ENCODE results near the gene HSPA1A. TPM values are rescaled to one million over a fixed set of nuclear protein-coding genes. Genes with fewer than 3 reads are reported as not detected.
A peak's percentile ranks its signal among the peaks of the same experiment; 100 is the strongest.

HSPA1A gene
- polyA plus RNA-seq (2012; ENCODE audit: missing spikeins) = 8.1 TPM

DNA sequence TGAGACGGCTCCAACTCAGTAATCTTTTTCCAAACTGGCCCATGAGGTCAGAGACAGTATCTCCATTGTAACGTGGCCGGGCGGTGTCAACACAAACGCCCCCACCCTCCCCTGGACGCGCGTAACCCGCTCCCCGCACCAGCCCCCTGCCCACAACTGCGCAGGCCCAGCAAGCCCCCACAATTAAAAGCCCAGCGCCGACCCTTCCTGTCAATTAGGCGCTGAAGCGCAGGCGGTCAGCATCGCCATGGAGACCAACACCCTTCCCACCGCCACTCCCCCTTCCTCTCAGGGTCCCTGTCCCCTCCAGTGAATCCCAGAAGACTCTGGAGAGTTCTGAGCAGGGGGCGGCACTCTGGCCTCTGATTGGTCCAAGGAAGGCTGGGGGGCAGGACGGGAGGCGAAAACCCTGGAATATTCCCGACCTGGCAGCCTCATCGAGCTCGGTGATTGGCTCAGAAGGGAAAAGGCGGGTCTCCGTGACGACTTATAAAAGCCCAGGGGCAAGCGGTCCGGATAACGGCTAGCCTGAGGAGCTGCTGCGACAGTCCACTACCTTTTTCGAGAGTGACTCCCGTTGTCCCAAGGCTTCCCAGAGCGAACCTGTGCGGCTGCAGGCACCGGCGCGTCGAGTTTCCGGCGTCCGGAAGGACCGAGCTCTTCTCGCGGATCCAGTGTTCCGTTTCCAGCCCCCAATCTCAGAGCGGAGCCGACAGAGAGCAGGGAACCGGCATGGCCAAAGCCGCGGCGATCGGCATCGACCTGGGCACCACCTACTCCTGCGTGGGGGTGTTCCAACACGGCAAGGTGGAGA, at the start of gene HSPA1A, which contains the start of gene HSPA1L:
HSPA1A (plus strand) TSS at position 519 of the 814 bp plus-strand sequence; CDS start at position 733, 214 bp downstream.
HSPA1L (minus strand) TSS at position 259 of the 814 bp plus-strand sequence. CDS start 3,311 bp downstream, outside the sequence.
- peak; percentile 5 for FAIRE-seq
- TF ChIP-seq TAF1 (IDR thresholded peaks at IDR 0.05; ENCODE audit: borderline replicate concordance, low read depth, low read length) (no peak), POLR2A (IDR thresholded peaks at IDR 0.05; ENCODE audit: low read depth, low read length) (peak; percentile 78), POLR2AphosphoS5 (IDR thresholded peaks at IDR 0.05; ENCODE audit: low read depth, low read length) (peak; percentile 46)
- DNase-seq (ENCODE audit: insufficient read length) = peak; percentile 57

DNA sequence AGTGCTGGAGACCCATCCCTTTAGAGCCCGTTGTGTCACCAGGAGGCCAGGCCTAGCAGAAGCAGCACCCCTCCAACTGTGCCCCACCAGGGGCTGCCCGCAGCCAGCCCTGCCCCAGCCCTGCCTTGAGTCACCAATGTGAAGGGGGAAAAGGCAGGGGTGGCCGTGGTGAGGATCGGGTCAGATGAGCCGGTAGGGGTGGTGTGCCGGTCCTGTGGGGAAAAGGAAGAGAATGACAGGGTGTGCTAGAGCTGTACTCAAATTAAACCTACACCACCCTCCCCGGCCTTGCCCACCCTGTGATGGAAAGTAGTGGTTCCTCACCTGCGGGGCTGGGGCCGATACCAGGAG, 49.8 kb upstream of the HSPA1A start:
- no peak for FAIRE-seq
- no peak for DNase-seq (ENCODE audit: insufficient read length)
- TF ChIP-seq TAF1 (IDR thresholded peaks at IDR 0.05; ENCODE audit: borderline replicate concordance, low read depth, low read length) (no peak), POLR2AphosphoS5 (IDR thresholded peaks at IDR 0.05; ENCODE audit: low read depth, low read length) (no peak), POLR2A (IDR thresholded peaks at IDR 0.05; ENCODE audit: low read depth, low read length) (no peak)

DNA sequence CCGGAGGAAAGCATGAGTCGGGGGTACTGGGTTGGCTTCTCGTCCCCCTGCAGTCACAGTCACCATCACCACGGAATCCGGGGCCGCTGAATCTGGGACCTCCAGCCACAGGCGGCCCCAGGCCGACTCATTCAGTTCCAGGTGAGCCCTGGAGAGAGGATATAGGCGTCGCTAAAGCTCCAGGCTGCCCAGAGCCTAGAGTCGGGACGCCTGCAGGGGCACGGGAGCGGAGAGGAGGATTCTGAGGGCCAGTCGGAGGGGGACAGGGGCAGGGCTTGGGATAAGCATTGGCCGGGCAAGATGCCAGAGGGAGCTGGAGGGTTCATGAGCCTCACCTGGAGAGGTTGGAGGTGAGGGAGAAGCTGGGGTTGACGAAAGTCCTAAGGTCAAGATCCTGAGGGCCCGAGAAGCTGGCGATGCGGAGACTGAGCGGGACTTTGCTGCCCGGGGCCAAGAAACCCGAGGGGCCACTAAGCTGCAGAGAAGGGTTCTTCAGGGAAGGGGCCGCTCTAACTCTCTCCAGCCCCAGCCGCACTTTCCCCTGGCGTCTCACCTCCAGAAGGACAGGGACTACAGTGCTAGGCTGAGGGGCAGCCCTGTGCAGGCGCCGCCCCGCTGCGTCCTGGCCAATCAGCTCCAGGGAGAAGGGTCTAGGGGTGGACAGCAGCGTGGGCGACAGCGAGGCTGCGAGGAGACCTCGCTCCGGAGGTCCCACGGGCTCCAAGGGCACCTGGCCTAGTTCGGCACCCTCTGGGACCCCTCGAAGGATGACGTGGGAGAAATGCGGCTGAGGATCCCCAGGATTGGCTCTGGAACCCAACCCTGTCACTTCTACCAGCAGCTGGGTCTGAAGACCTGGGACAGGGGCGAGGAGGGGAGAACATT, 49.2 kb upstream of the HSPA1A start:
- TF ChIP-seq POLR2AphosphoS5 (IDR thresholded peaks at IDR 0.05; ENCODE audit: low read depth, low read length) (no peak), TAF1 (IDR thresholded peaks at IDR 0.05; ENCODE audit: borderline replicate concordance, low read depth, low read length) (no peak), POLR2A (IDR thresholded peaks at IDR 0.05; ENCODE audit: low read depth, low read length) (no peak)
- DNase-seq (ENCODE audit: insufficient read length) (no peak), FAIRE-seq (no peak)

DNA sequence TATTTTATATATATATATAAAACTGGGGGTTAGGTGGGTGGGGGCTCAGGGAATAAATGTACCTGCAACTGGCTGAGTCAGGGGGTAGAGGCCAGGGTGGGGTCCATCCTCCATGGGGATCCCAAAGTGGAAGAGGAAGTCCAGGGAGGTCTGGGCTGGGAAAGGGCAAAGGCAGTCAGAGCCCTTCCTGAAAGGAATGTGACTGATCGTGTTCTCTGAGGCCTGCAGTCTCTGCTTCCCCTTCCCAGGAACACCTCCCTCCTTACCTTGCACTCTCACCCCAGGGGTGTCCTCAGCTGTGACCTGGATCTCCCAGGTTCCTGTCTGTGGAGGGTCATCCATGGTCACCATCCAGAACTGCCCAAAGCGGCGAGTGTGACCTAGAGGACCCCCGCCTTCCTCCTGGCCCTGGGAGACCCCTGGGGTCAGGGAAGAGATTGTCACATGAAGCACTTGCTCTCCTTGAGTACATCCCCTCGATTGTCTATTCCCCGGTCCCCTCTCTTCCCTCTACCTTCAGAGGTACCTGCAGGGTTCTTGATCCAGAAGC, 48.2 kb upstream of the HSPA1A start:
- FAIRE-seq (no peak), DNase-seq (ENCODE audit: insufficient read length) (no peak)
- TF ChIP-seq POLR2A (IDR thresholded peaks at IDR 0.05; ENCODE audit: low read depth, low read length) (no peak), TAF1 (IDR thresholded peaks at IDR 0.05; ENCODE audit: borderline replicate concordance, low read depth, low read length) (no peak)

DNA sequence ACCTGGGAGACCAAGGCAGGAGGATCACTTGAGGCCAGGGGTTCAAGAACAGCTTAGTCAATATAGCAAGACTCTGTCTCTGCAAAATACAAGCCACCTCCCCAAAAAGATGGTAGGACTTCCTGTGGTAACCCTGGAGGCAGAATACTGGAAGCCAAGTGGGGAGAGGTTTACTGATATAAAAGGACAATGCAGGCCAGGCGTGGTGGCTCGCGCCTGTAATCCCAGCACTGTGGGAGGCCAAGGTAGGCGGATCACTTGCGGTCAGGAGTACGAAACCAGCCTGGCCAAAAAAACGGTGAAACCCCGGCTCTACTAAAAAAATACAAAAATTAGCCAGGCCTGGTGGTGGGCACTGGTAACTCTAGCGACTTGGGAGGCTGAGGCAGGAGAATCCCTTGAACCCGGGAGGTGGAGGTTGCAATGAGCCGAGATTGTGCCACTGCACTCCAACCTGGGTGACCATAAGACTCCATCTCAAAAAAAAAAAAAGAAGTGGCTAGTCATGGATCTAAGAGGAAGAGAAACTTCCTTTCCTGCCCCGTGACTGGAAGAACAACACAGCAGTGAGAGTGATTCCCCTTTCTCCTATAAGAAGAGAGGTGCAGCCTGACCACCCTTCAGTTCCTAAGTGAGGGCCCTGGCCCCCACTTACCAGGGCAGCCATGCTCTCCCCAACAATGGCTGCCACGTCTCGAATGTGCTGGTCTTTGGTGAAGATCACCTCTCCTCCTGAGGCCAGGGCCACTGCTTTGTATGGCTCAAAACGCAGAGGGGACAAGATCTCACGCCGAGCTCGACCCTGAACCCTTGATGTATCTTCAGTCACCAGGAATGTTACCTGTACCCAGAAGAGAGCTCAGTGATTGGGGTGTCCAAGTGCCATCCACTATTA, 46.7 kb upstream of the HSPA1A start:
- no peak for TF ChIP-seq POLR2AphosphoS5 (IDR thresholded peaks at IDR 0.05; ENCODE audit: low read depth, low read length)
- no peak for TF ChIP-seq POLR2A (IDR thresholded peaks at IDR 0.05; ENCODE audit: low read depth, low read length)
- TF ChIP-seq TAF1 (IDR thresholded peaks at IDR 0.05; ENCODE audit: borderline replicate concordance, low read depth, low read length) = no peak
- FAIRE-seq = no peak
- no peak for DNase-seq (ENCODE audit: insufficient read length)

DNA sequence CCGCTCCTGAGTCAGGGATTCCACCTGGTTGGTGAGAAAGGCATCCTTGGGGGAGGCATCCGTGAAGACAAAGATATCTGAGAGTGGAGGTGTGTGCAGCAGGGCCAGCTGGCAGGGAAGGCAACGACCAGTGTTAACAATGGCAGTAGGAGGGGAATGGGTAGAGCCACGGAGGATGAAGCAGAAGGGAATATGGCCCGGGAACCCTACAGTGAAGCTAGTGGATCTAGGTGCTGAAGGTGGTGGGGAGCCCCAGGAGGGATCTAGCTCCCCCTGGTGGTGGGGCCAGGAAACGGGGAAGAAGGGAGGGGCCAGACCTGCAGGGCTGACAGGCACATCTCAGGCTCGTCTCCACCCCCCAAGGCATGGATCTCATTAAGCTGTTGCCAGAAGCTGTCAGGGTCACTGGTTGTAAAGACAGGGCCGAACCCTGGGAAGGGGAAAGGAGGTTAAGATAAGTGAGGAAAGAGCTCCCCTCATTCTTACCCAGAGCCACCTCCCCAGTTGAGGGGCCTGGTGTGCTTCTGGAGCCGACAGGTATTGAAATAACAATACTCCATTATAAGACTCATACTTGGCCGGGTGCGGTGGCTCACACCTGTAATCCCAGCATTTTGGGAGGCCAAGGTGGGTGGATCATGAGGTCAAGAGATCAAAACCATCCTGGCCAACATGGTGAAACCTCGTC, 45.5 kb upstream of the HSPA1A start:
- TF ChIP-seq POLR2A (IDR thresholded peaks at IDR 0.05; ENCODE audit: low read depth, low read length) = no peak
- no peak for TF ChIP-seq TAF1 (IDR thresholded peaks at IDR 0.05; ENCODE audit: borderline replicate concordance, low read depth, low read length)
- TF ChIP-seq POLR2AphosphoS5 (IDR thresholded peaks at IDR 0.05; ENCODE audit: low read depth, low read length) = no peak
- peak; percentile 95 for DNase-seq (ENCODE audit: insufficient read length)
- no peak for FAIRE-seq

DNA sequence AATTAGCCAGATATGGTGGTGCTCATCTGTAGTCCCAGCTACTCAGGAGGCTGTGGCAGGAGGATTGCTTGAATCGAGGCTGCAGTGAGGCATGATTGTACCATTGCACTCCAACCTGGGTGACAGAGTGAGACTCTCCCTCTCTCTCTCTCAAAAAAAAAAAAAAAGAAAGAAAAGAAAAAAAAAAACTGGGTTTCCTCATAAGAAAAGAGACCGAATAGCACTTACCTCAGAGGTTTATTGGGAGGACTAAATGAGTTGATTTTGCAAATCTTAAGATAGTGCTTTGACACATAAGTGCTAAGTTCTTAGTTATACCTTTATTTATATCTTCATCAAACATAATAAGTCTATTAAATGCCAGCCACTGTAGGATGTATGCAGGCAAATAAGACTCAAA, 44.5 kb upstream of the HSPA1A start:
- DNase-seq (ENCODE audit: insufficient read length) = no peak
- no peak for FAIRE-seq
- TF ChIP-seq POLR2A (IDR thresholded peaks at IDR 0.05; ENCODE audit: low read depth, low read length) = no peak
- no peak for TF ChIP-seq POLR2AphosphoS5 (IDR thresholded peaks at IDR 0.05; ENCODE audit: low read depth, low read length)
- TF ChIP-seq TAF1 (IDR thresholded peaks at IDR 0.05; ENCODE audit: borderline replicate concordance, low read depth, low read length) = no peak

DNA sequence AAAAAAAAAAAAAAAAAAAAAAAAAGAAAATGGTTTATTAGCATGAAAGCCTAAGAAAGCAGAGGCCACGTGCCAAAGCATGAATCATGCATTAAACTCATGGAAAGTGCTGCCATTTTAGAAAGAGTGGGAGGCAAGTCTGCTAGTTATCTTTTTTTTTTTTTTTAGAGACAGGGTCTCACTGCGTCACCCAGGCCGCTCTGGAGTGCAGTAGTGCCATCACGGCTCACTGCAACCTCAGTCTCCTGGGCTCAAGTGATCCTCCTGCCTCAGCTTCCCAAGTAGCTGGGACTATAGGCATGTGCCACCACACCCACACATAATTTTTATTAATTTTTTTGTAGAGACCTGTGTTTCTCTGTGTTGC, 43.4 kb upstream of the HSPA1A start:
- DNase-seq (ENCODE audit: insufficient read length) = no peak
- no peak for FAIRE-seq
- TF ChIP-seq TAF1 (IDR thresholded peaks at IDR 0.05; ENCODE audit: borderline replicate concordance, low read depth, low read length) = no peak
- no peak for TF ChIP-seq POLR2A (IDR thresholded peaks at IDR 0.05; ENCODE audit: low read depth, low read length)
- TF ChIP-seq POLR2AphosphoS5 (IDR thresholded peaks at IDR 0.05; ENCODE audit: low read depth, low read length) = no peak

DNA sequence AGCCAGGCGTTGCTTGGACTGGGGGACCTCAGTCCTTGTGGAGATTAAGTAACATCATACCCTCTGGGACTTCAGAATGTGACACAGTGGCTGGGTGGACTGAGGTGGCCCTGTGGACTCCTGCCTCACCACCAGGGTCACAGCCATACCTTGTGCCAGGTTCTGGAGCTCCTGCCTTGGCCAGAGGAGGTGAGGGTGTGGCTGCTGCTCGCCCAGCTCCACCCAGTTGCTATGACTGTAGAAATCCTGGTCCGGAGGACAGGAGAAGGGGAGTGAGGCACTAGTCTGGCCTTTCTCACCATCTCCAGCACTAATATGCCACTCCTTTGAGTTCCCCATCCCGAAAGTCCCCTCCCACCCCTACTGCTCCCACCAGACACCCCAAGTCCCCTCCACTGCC, 40.2 kb upstream of the HSPA1A start:
- FAIRE-seq = no peak
- DNase-seq (ENCODE audit: insufficient read length) = no peak
- no peak for TF ChIP-seq POLR2AphosphoS5 (IDR thresholded peaks at IDR 0.05; ENCODE audit: low read depth, low read length)
- no peak for TF ChIP-seq POLR2A (IDR thresholded peaks at IDR 0.05; ENCODE audit: low read depth, low read length)
- no peak for TF ChIP-seq TAF1 (IDR thresholded peaks at IDR 0.05; ENCODE audit: borderline replicate concordance, low read depth, low read length)
